ENCODE results near the gene PLCL1.

Gene PLCL1

GRCh38 chr2:197904446-197904845, 100.1 kb downstream of the PLCL1 start:
- no peak for TF ChIP-seq CTCF (IDR thresholded peaks at IDR 0.05; ENCODE audit: low read depth, low read length, missing control alignments)
- Histone ChIP-seq H3K36me3 (replicated peaks) (no peaks in the 10 kb centered on the region), H3K27ac (no peak overlapping the region), H3K4me3 (ENCODE audit: low read depth, low read length) (no peak overlapping the region), H3K27me3 (replicated peaks) (no peaks in the 10 kb centered on the region)
- DNase-seq, result no peak
- in situ Hi-C loops (cut with HindIII; ENCODE audit: low pct_ligation_motif_present, low sequenced_read_pairs), result no loop called here

- no peak for DNase-seq
- no peak overlapping the region for H3K4me3 ChIP-seq (ENCODE audit: low read depth, low read length)
- H3K36me3 ChIP-seq (replicated peaks), result no peaks in the 10 kb centered on the region
- no peaks in the 10 kb centered on the region for H3K27me3 ChIP-seq (replicated peaks)
- TF ChIP-seq CTCF (IDR thresholded peaks at IDR 0.05; ENCODE audit: low read depth, low read length, missing control alignments), result no peak
- in situ Hi-C loops (cut with HindIII; ENCODE audit: low pct_ligation_motif_present, low sequenced_read_pairs), result no loop called here
- no peak overlapping the region for H3K27ac ChIP-seq
Observed at GRCh38 chr2:197908156-197908555, 103.8 kb downstream of the PLCL1 start.

DNA sequence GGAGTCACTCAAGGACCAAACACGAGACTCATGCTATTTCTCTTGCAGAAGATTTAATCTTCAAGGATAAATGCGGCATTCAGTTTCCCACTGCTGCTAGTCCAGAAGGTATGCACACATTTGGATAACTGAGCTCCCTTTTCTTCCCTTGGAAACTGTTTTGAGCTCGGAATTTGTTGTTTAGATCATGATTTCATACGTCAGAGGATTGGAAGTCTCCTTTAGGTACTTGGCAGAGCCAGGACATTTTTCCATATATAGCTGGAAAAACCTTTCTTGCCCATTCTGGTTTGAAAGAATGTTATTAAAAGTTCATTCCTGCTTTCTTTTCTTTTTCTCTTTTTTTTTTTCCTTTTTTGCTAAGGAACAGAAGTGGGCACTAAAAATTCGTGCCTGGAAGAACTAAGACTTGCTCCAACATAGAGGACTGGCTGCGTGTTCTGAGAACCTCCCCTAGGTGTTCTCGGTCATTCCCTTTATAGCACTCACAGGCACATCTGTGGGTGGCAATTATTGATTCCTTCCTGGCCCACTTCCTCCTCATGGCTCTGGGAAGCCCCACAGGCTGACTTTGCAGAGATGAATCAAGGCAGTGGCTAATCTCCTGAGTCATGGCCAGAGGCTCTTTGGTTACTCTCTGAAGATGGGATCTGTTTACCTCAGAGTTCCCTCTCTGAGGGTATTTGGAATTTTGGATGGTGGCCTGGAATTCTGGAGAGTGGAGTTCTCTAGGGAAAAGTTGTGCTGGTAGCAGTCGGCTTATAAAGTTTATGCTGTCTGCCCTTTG, 104.8 kb downstream of the PLCL1 start:
- no peak overlapping the region for H3K27ac ChIP-seq
- TF ChIP-seq CTCF (IDR thresholded peaks at IDR 0.05; ENCODE audit: low read depth, low read length, missing control alignments), result no peak
- no peak overlapping the region for H3K4me3 ChIP-seq (ENCODE audit: low read depth, low read length)
- no peaks in the 10 kb centered on the region for H3K36me3 ChIP-seq (replicated peaks)
- no peaks in the 10 kb centered on the region for H3K27me3 ChIP-seq (replicated peaks)
- in situ Hi-C loops (cut with HindIII; ENCODE audit: low pct_ligation_motif_present, low sequenced_read_pairs), result no loop called here
- DNase-seq, result peak; percentile 56

DNA sequence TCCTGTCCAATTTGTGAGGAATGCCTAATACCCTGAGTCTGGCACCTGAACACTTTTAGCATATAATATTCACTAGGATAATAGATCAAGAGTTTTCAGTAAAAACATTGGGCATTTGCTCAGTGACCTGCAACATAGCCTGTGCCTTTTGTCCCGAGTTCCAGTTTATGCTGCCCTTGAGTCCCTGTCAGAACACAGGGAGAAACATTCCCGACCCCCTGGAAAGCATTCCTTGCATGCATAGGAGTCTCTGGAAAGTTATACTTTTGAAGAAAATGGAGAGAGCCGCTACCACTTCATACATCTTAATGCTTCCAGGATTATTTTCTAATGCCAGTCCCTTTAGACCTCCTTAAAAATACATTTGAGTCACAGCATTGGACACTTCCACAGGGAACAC, 107.3 kb downstream of the PLCL1 start:
- DNase-seq, result no peak
- Histone ChIP-seq H3K4me3 (ENCODE audit: low read depth, low read length) (no peak overlapping the region), H3K27ac (no peak overlapping the region), H3K27me3 (replicated peaks) (no peaks in the 10 kb centered on the region), H3K36me3 (replicated peaks) (no peaks in the 10 kb centered on the region)
- no peak for TF ChIP-seq CTCF (IDR thresholded peaks at IDR 0.05; ENCODE audit: low read depth, low read length, missing control alignments)
- in situ Hi-C loops (cut with HindIII; ENCODE audit: low pct_ligation_motif_present, low sequenced_read_pairs), result no loop called here

DNA sequence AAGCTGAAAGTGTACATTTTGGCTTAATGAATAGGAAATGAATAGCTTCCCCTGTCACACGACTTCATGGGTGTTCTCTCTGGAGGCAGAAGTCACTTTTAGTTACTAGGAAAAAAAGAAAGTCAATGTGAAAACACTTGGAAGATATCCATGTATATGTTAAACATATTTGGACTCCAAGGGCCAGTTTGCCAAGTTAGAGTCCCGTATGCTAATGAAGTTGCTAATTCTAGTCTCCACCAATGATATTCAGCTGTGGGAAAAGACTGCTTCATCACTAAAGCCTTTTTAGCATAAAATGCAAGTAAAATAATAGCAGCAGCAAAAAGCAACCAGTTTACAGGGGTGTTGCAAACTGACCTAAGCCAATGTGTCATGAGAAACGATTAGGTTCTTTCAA, 108.7 kb downstream of the PLCL1 start:
- in situ Hi-C loops (cut with HindIII; ENCODE audit: low pct_ligation_motif_present, low sequenced_read_pairs), result no loop called here
- no peak overlapping the region for H3K27ac ChIP-seq
- no peak for DNase-seq
- H3K4me3 ChIP-seq (ENCODE audit: low read depth, low read length), result no peak overlapping the region
- H3K27me3 ChIP-seq (replicated peaks), result no peaks in the 10 kb centered on the region
- no peaks in the 10 kb centered on the region for H3K36me3 ChIP-seq (replicated peaks)
- no peak for TF ChIP-seq CTCF (IDR thresholded peaks at IDR 0.05; ENCODE audit: low read depth, low read length, missing control alignments)

DNA sequence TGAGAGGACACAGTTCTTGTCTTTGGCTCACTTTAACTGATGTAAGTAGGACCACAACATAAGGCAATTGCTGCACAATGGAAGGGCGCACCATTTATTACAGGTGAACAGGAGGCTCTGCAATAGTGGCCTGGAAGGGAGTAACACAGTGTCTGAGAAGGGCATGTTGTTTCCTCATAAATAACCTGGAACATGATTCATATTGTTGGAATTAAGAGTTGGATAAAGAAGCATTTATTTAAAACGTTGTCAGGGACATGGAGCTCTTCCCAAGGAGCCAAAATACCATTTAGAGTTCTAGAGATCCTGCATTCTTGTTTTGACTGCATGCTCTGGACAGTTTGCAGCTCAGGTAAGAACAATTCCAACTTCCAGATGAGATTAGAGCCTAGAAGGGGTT, 110.4 kb downstream of the PLCL1 start:
- TF ChIP-seq CTCF (IDR thresholded peaks at IDR 0.05; ENCODE audit: low read depth, low read length, missing control alignments), result no peak
- Histone ChIP-seq H3K27ac (no peak overlapping the region), H3K27me3 (replicated peaks) (no peaks in the 10 kb centered on the region), H3K4me3 (ENCODE audit: low read depth, low read length) (no peak overlapping the region), H3K36me3 (replicated peaks) (no peaks in the 10 kb centered on the region)
- in situ Hi-C loops (cut with HindIII; ENCODE audit: low pct_ligation_motif_present, low sequenced_read_pairs), result no loop called here
- DNase-seq, result no peak
